ENCODE measurements around the gene TIMM44.
"Not testable (repeated sequence)": the region's sequence is repeated elsewhere in the genome, so short reads cannot be mapped to it uniquely, and the experiment has no call there.

Gene TIMM44

GRCh38 chr19:7920519-7921301, 22.8 kb downstream of the TIMM44 start:
- Histone ChIP-seq H3K4ac (ENCODE audit: low read depth, low read length) (peak overlapping the region; percentile 44), H3K79me2 (ENCODE audit: control insufficient read depth, insufficient read depth, low read length) (no peaks in the 10 kb centered on the region), H3K4me1 (ENCODE audit: control insufficient read depth, low read depth, low read length) (peaks cover 2% of the 10 kb centered on the region), H3K23ac (ENCODE audit: low read length) (no peak overlapping the region), H4K5ac (ENCODE audit: low read length) (no peak overlapping the region), H3K27ac (ENCODE audit: low read depth, low read length) (peak overlapping the region; percentile 90), H3K27me3 (ENCODE audit: insufficient read depth, low read length, poor library complexity) (peaks cover 15% of the 10 kb centered on the region), H3K56ac (ENCODE audit: low read length) (peak overlapping the region; percentile 95), H2AK5ac (ENCODE audit: low read length) (no peak overlapping the region), H2BK120ac (ENCODE audit: low read depth, low read length) (no peak overlapping the region), H2BK5ac (ENCODE audit: low read length) (no peak overlapping the region), H3K4me2 (ENCODE audit: low read length) (peak overlapping the region; percentile 43), H3K9ac (ENCODE audit: low read length) (peak overlapping the region; percentile 91), H3K79me1 (ENCODE audit: low read length) (no peaks in the 10 kb centered on the region), H4K8ac (ENCODE audit: low read depth, low read length) (no peak overlapping the region), H2BK15ac (replicated peaks; ENCODE audit: low read depth) (no peak overlapping the region), H3K36me3 (ENCODE audit: control insufficient read depth, insufficient read depth, low read length) (no peaks in the 10 kb centered on the region), H3K18ac (ENCODE audit: low read length) (peak overlapping the region; percentile 44), H3K4me3 (ENCODE audit: low read length) (peak overlapping the region; percentile 84)
- peak; percentile 95 for DNase-seq
- WGBS (ENCODE audit: extremely low coverage, insufficient coverage, low lambda C conversion rate) = no CpG with 5 or more reads among the region's 62 CpGs

DNA sequence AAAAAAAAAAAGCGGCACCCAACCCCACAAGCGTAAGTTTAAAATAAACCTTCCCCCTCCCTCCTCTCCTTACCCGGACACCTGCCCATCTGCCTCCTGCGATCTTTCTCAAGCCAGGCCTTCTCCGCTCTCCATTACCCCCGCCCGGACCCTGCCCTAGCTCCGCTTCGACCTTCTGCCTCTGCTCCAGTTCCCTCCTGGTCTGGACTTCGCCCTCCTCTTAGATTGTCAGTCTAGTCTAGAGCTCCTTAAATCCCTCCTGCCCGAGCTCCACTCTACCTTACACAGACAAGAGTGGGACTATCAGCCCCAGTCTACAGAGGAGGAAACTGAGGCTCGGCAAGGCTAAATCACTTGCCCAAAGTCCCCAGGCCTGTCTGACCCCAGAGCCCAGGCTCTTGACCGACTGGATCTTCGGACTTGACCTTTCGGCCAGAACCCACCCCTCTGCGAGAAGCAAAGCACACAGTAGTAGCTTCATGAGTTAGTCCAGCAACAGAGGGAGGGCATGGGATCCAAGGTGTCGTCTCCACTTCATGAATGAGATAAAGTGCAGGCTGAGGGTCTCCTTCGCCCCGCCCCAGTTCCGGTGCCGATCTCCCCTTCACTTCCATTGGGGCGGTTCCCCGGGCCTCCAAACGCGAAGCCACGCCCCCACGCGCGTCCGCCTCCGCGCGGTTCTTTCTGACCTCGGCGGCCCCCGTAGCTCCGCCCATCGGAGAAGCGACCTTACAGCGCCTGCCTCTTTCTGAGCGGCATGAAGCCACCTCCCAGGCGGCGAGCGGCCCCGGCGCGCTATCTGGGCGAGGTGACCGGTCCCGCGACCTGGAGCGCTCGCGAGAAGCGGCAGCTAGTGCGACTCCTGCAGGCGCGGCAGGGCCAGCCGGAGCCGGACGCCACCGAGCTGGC, 23.6 kb downstream of the TIMM44 start, which contains the start of gene SNAPC2:
TSS of gene SNAPC2 (plus strand) at position 729 of the 909 bp plus-strand sequence. CDS start at position 758, 29 bp downstream.
- H3K36me3 ChIP-seq (ENCODE audit: control insufficient read depth, insufficient read depth, low read length) = no peaks in the 10 kb centered on the region
- no peak within 1 kb of the TSS for H2AK5ac ChIP-seq (ENCODE audit: low read length)
- peak within 1 kb of the TSS; percentile 95 for H3K56ac ChIP-seq (ENCODE audit: low read length)
- H3K18ac ChIP-seq (ENCODE audit: low read length) = peak within 1 kb of the TSS; percentile 44
- WGBS (ENCODE audit: extremely low coverage, insufficient coverage, low lambda C conversion rate) = no CpG with 5 or more reads among the region's 62 CpGs
- no peak within 1 kb of the TSS for H2BK120ac ChIP-seq (ENCODE audit: low read depth, low read length)
- H3K4me3 ChIP-seq (ENCODE audit: low read length) = peak within 1 kb of the TSS; percentile 84
- DNase-seq = peak; percentile 96
- H3K9ac ChIP-seq (ENCODE audit: low read length) = peak within 1 kb of the TSS; percentile 91
- H3K27me3 ChIP-seq (ENCODE audit: insufficient read depth, low read length, poor library complexity) = peaks cover 19% of the 10 kb centered on the region
- H2BK15ac ChIP-seq (replicated peaks; ENCODE audit: low read depth) = no peak within 1 kb of the TSS
- H3K4ac ChIP-seq (ENCODE audit: low read depth, low read length) = peak within 1 kb of the TSS; percentile 44
- no peak within 1 kb of the TSS for H4K8ac ChIP-seq (ENCODE audit: low read depth, low read length)
- H3K79me1 ChIP-seq (ENCODE audit: low read length) = no peaks in the 10 kb centered on the region
- H3K27ac ChIP-seq (ENCODE audit: low read depth, low read length) = peak within 1 kb of the TSS; percentile 90
- H3K23ac ChIP-seq (ENCODE audit: low read length) = no peak within 1 kb of the TSS
- H3K4me2 ChIP-seq (ENCODE audit: low read length) = peak within 1 kb of the TSS; percentile 72
- H4K5ac ChIP-seq (ENCODE audit: low read length) = no peak within 1 kb of the TSS
- H3K79me2 ChIP-seq (ENCODE audit: control insufficient read depth, insufficient read depth, low read length) = no peaks in the 10 kb centered on the region
- H2BK5ac ChIP-seq (ENCODE audit: low read length) = no peak within 1 kb of the TSS
- H3K4me1 ChIP-seq (ENCODE audit: control insufficient read depth, low read depth, low read length) = peaks cover 2% of the 10 kb centered on the region

DNA sequence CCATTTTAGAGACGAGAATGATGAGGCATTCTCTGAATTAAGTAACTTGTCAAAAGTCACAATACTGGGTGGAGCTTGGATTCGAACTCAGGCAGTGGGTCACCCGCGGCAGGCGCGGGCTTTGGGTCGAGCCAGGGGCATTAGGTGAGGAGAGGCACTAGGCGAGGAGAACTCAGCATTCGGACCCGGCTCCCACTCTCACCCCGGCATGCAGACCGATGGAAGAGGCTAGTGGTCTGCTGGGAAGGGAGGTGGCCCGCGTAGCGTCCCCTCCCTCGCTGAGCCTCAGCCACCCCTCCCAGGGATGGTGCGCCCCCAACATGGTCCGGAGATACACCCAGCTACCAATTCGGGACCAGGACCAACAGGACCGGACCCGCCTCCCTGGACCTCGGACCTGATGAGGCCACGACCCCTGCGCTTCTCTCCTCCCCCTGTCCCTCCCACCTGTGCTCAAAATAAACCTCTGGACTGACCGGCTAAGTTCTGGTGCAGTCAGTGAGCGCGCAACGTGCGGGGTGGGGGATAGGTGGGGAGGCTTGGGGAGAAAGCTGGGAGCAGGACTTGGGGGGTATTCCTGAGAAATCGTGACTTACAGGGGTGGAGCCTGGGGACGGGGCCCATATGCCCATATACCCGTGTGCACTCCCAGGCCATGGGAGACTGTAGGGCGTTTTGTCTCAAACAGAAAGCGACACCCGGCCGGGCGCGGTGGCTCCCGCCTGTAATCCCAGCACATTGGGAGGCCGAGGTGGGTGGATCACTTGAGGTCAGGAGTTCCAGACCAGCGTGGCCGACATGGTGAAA, 24.6 kb downstream of the TIMM44 start:
- Histone ChIP-seq H3K79me2 (ENCODE audit: control insufficient read depth, insufficient read depth, low read length) (no peaks in the 10 kb centered on the region), H3K18ac (ENCODE audit: low read length) (no peak overlapping the region), H2BK120ac (ENCODE audit: low read depth, low read length) (no peak overlapping the region), H3K36me3 (ENCODE audit: control insufficient read depth, insufficient read depth, low read length) (no peaks in the 10 kb centered on the region), H3K4me1 (ENCODE audit: control insufficient read depth, low read depth, low read length) (peaks cover 2% of the 10 kb centered on the region), H3K23ac (ENCODE audit: low read length) (no peak overlapping the region), H3K4me3 (ENCODE audit: low read length) (no peak overlapping the region), H3K4ac (ENCODE audit: low read depth, low read length) (no peak overlapping the region), H3K56ac (ENCODE audit: low read length) (no peak overlapping the region), H2BK15ac (replicated peaks; ENCODE audit: low read depth) (no peak overlapping the region), H4K8ac (ENCODE audit: low read depth, low read length) (no peak overlapping the region), H2BK5ac (ENCODE audit: low read length) (no peak overlapping the region), H3K79me1 (ENCODE audit: low read length) (no peaks in the 10 kb centered on the region), H3K9ac (ENCODE audit: low read length) (no peak overlapping the region), H2AK5ac (ENCODE audit: low read length) (no peak overlapping the region), H4K5ac (ENCODE audit: low read length) (no peak overlapping the region), H3K27ac (ENCODE audit: low read depth, low read length) (no peak overlapping the region), H3K27me3 (ENCODE audit: insufficient read depth, low read length, poor library complexity) (peaks cover 19% of the 10 kb centered on the region), H3K4me2 (ENCODE audit: low read length) (no peak overlapping the region)
- no CpG with 5 or more reads among the region's 42 CpGs for WGBS (ENCODE audit: extremely low coverage, insufficient coverage, low lambda C conversion rate)
- DNase-seq = no peak

- H3K23ac ChIP-seq (ENCODE audit: low read length); H3K4ac ChIP-seq (ENCODE audit: low read depth, low read length); H3K18ac ChIP-seq (ENCODE audit: low read length); H2BK15ac ChIP-seq (replicated peaks; ENCODE audit: low read depth); H2AK5ac ChIP-seq (ENCODE audit: low read length); H2BK120ac ChIP-seq (ENCODE audit: low read depth, low read length); H4K5ac ChIP-seq (ENCODE audit: low read length); H3K36me3 ChIP-seq (ENCODE audit: control insufficient read depth, insufficient read depth, low read length); H3K4me1 ChIP-seq (ENCODE audit: control insufficient read depth, low read depth, low read length); H3K79me2 ChIP-seq (ENCODE audit: control insufficient read depth, insufficient read depth, low read length); H4K8ac ChIP-seq (ENCODE audit: low read depth, low read length); H3K27ac ChIP-seq (ENCODE audit: low read depth, low read length); H2BK5ac ChIP-seq (ENCODE audit: low read length); H3K4me3 ChIP-seq (ENCODE audit: low read length); DNase-seq; H3K79me1 ChIP-seq (ENCODE audit: low read length): not testable (repeated sequence)
- no CpG with 5 or more reads among the region's 29 CpGs for WGBS (ENCODE audit: extremely low coverage, insufficient coverage, low lambda C conversion rate)
- peak overlapping the region; percentile 44 for H3K4me2 ChIP-seq (ENCODE audit: low read length)
- H3K56ac ChIP-seq (ENCODE audit: low read length) = peak overlapping the region; percentile 58
- peaks cover 19% of the 10 kb centered on the region for H3K27me3 ChIP-seq (ENCODE audit: insufficient read depth, low read length, poor library complexity)
- peak overlapping the region; percentile 60 for H3K9ac ChIP-seq (ENCODE audit: low read length)
Observed at GRCh38 chr19:7918062-7918614, 25.3 kb downstream of the TIMM44 start.

Measured in mesendoderm (in vitro differentiated cells).